ENCODE data around the gene PRR15L. TPM values are rescaled to one million over a fixed set of nuclear protein-coding genes. Genes with fewer than 3 reads are reported as not detected.
"Not testable (repeated sequence)": the region's sequence is repeated elsewhere in the genome, so short reads cannot be mapped to it uniquely, and the experiment has no call there.

The PRR15L gene
- total RNA-seq, 4 donors from 2014 or later: 0.29 to 2.0 TPM; not detected in 2

DNA sequence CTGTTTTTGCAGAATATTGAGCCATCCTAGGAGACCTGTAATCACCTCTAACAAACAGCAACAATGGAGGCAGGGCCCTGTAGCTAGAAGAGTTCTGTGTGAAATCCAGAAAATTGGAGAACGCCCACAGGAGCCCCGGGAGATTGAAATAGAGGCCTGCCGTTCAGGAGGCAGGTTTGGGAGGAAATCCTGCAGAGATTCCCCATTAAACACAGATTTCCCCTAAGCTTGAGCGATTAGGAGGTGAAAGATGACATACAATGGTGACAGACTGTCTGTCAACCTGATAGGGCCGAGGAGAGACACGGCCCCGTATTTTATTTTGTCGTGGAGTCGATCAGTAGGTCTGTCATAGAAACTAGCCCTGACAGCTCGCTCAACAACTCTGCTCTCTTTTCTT lies 31.5 kb upstream of the PRR15L start:
- DNase-seq: no peak
- H3K4me3 ChIP-seq: no peak overlapping the region
- intact Hi-C loops (cut with DNase I; ENCODE audit: low total_unique reads): no loop called here
- H3K9me3 ChIP-seq: no peaks in the 10 kb centered on the region
- no peaks in the 10 kb centered on the region for H3K36me3 ChIP-seq
- H3K27ac ChIP-seq: no peak overlapping the region
- H3K27me3 ChIP-seq: no peaks in the 10 kb centered on the region
- TF ChIP-seq, protein P1, sequence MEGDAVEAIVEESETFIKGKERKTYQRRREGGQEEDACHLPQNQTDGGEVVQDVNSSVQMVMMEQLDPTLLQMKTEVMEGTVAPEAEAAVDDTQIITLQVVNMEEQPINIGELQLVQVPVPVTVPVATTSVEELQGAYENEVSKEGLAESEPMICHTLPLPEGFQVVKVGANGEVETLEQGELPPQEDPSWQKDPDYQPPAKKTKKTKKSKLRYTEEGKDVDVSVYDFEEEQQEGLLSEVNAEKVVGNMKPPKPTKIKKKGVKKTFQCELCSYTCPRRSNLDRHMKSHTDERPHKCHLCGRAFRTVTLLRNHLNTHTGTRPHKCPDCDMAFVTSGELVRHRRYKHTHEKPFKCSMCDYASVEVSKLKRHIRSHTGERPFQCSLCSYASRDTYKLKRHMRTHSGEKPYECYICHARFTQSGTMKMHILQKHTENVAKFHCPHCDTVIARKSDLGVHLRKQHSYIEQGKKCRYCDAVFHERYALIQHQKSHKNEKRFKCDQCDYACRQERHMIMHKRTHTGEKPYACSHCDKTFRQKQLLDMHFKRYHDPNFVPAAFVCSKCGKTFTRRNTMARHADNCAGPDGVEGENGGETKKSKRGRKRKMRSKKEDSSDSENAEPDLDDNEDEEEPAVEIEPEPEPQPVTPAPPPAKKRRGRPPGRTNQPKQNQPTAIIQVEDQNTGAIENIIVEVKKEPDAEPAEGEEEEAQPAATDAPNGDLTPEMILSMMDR (IDR thresholded peaks at IDR 0.05): no peak
- TF ChIP-seq POLR2A (IDR thresholded peaks at IDR 0.05): no peak
- H3K4me1 ChIP-seq: no peaks in the 10 kb centered on the region

DNA sequence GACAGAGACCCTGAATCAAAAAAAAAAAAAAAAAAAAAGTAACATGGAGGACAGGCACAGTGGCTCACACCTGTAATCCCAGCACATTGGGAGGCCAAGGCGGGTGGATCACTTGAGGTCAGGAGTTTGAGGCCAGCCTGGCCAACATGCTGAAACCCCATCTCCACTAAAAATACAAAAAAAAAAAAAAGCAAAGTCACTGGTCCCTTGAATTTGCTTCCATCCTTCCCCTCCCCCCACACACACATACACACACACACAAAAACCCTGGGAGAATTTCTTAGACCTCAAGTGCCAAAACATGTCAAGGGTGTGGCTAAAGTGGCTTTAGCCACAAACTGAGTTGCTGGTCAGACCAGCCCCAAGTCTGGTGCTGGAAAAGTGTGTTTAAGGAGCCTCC lies 30.8 kb upstream of the PRR15L start:
- H3K27me3 ChIP-seq; H3K4me3 ChIP-seq; H3K36me3 ChIP-seq; H3K9me3 ChIP-seq; H3K27ac ChIP-seq; H3K4me1 ChIP-seq; DNase-seq; intact Hi-C loops (cut with DNase I; ENCODE audit: low total_unique reads): not testable (repeated sequence)

DNA sequence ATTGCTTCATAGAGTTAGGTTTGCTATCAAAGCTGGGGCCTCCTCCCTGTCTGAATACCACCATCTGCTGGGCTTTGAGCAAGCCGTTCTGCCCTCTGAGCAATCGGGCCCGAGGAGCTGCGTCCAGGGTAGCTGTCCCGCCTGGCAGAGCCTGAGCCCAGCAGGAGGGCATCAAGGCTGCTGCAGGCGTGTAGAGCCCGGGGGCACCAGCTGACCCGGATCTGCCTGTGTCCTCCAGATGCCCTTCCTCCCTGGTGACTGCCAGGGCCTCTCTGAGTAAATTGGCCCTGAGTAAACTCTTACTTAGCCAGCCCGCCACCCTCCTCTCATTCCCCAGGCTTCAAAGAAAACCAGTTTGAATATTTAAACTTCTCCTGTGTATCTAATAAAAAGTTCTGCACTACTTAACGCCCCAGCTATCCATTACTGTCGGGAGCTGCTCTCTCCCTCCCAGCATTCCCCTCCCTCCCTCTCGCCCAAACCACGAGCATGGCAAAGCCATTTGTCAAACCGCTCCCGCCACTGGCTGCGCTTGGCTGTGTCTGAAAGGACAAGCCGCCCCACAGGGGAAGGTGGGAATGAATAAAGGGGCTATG lies 29.7 kb upstream of the PRR15L start:
- TF ChIP-seq, protein P1 (IDR thresholded peaks at IDR 0.05): no peak
- TF ChIP-seq POLR2A (IDR thresholded peaks at IDR 0.05): no peak
- no peaks in the 10 kb centered on the region for H3K9me3 ChIP-seq
- DNase-seq: no peak
- intact Hi-C loops (cut with DNase I; ENCODE audit: low total_unique reads): no loop called here
- no peaks in the 10 kb centered on the region for H3K27me3 ChIP-seq
- H3K36me3 ChIP-seq: no peaks in the 10 kb centered on the region
- no peaks in the 10 kb centered on the region for H3K4me1 ChIP-seq
- H3K4me3 ChIP-seq: no peak overlapping the region
- no peak overlapping the region for H3K27ac ChIP-seq

DNA sequence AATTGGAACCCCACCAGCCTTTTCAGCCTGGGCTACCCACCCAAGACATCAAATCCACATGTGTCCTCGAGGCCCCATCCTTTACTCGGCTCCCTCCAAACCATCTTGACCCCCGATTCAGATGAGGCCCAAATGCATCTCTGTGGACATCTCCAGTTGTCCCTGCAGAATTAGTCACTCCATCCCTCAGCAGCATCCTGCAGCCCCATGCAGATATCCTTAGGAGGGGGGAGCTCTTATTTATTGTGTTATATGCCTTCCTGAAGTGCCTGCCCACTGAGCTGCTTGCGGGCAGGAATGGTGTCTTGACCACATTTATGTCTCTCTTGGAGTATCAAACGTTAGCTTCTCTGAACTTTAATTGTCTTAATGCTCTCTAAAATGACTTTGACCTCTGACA lies 28.8 kb upstream of the PRR15L start:
- no peak overlapping the region for H3K27ac ChIP-seq

DNA sequence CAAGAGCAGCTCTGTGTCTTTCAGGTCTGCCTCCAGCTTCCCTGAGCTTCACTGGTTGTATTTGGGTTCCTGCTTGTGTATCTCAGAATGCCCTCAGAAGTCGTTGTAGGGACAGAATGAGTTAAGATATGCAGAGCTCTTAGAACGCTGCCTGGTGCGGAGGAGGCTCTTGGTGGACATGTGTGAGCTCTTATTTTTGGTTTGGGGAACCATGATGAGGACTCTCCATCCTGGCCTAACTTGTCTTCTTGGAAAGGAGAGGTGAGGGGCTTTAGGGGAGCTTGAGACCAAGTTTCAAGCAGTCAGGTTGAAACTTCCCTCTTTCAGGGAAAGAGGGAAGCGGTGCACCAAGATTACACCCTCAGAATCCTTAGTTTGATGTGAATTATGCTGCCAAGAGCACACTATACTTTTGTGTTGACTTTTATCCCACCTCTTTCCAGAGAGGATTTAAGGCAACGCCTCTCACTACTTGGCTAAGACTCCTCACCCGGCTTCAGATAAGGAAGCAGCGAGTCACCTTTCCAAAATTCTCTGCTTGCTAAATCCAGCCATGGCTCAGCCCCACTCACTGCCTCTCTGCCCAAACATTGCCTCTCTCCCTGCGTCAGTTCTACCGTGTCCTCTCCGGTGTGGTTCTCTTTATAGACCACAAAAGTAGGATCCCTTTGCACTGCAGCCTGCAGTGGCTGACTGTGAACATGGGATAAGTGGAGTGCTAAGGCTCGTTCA lies 26.0 kb upstream of the PRR15L start:
- intact Hi-C loops (cut with DNase I; ENCODE audit: low total_unique reads): no loop called here
- DNase-seq: no peak
- H3K27ac ChIP-seq: no peak overlapping the region
- no peaks in the 10 kb centered on the region for H3K9me3 ChIP-seq
- no peaks in the 10 kb centered on the region for H3K36me3 ChIP-seq
- H3K4me1 ChIP-seq: no peaks in the 10 kb centered on the region
- H3K27me3 ChIP-seq: no peaks in the 10 kb centered on the region
- no peak overlapping the region for H3K4me3 ChIP-seq
- TF ChIP-seq, protein P1 (IDR thresholded peaks at IDR 0.05): no peak
- no peak for TF ChIP-seq POLR2A (IDR thresholded peaks at IDR 0.05)

More for the DNA sequence above, 28.8 kb upstream of the PRR15L start:
- Histone ChIP-seq H3K9me3 (no peaks in the 10 kb centered on the region), H3K4me1 (no peaks in the 10 kb centered on the region), H3K4me3 (no peak overlapping the region), H3K27me3 (no peaks in the 10 kb centered on the region), H3K36me3 (no peaks in the 10 kb centered on the region)
- DNase-seq: no peak
- intact Hi-C loops (cut with DNase I; ENCODE audit: low total_unique reads): no loop called here
- TF ChIP-seq POLR2A (IDR thresholded peaks at IDR 0.05): no peak
- TF ChIP-seq, protein P1 (IDR thresholded peaks at IDR 0.05): no peak
